GM12878 (cell line): Measurements from ENCODE around the gene BATF. TPM values are rescaled to one million over a fixed set of nuclear protein-coding genes. Genes with fewer than 3 reads are reported as not detected.
A peak's percentile ranks its signal among the peaks of the same experiment; 100 is the strongest.

Experiments used
- ATAC-seq: fragments of 200-7000 bp; cut with Tn5 transposase; 3 replicates; pipeline ENCODE4 v1.9.1; 2020; ENCODE audit warnings: mild to moderate bottlenecking, moderate library complexity
- BruUV-seq: library from RNA; stranded (reverse); fragments of 400-500 nt; replicated peaks from 2 replicates; lab custom pipeline; 2021; lab: Mats Ljungman, UMichigan
- CTCF ChIA-PET: fragments of 300-600 bp; sonication (Branson Sonifier 250); formaldehyde crosslinking; extraction: SDS; loops from one replicate; lab custom pipeline; 2021; ENCODE audit warnings: inconsistent platforms; lab: Yijun Ruan, JAX
- POLR2A ChIA-PET: fragments of 350-600 bp; formaldehyde crosslinking; extraction: SDS; loops from one replicate; lab custom pipeline; 2021; ENCODE audit warnings: inconsistent platforms; lab: Charles Lee
- RAD21 ChIA-PET: fragments of 300-600 bp; sonication (Branson Sonifier 250); formaldehyde crosslinking; loops from one replicate; lab custom pipeline; 2023; ENCODE audit warnings: antibody characterized with exemption; ENCODE audit not compliant: unreplicated experiment; lab: Charles Lee
- SMC1A ChIA-PET: fragments of 300-600 bp; sonication (Branson Sonifier 250); formaldehyde crosslinking; loops from one replicate; lab custom pipeline; 2023; ENCODE audit not compliant: unreplicated experiment, uncharacterized antibody; lab: Charles Lee
- DNase-seq: peaks from one replicate; pipeline ENCODE4 v3.0.0-alpha.2; 2011; ENCODE audit warnings: low read depth, low spot score
- FAIRE-seq: peaks from 3 replicates; lab custom pipeline; 2011; peaks lifted over from hg19 to GRCh38; lab: Jason Lieb, UNC
- H2AFZ ChIP-seq: 2 replicates; pipeline ENCODE4 v1.6.0; 2011; ENCODE audit warnings: low read depth, low read length, control low read depth; ENCODE audit not compliant: control insufficient read depth
- H3K27ac ChIP-seq: 2 replicates; pipeline ENCODE4 v1.5.1; 2011; ENCODE audit warnings: control low read depth; ENCODE audit not compliant: control insufficient read depth, insufficient read depth
- H3K27me3 ChIP-seq, 2 experiments: replicated peaks in 1 of 2; 2 replicates each; pipeline versions ENCODE4 v1.6.0 to v1.6.1; 2011; ENCODE audit warnings: low read length in 1 of 2; ENCODE audit not compliant: control insufficient read depth in 2 of 2, insufficient read depth in 2 of 2
- H3K36me3 ChIP-seq, 2 experiments: 2 replicates each; pipeline ENCODE4 v1.5.1; 2011; ENCODE audit warnings: low read length in 1 of 2; ENCODE audit not compliant: control insufficient read depth in 2 of 2, insufficient read depth in 2 of 2
- H3K4me1 ChIP-seq: 2 replicates; pipeline ENCODE4 v1.6.1; 2011; ENCODE audit warnings: mild to moderate bottlenecking, low read length, moderate library complexity, mixed read lengths; ENCODE audit not compliant: control insufficient read depth, insufficient read depth
- H3K4me2 ChIP-seq: 2 replicates; pipeline ENCODE4 v1.6.0; 2011; ENCODE audit warnings: control low read depth; ENCODE audit not compliant: control insufficient read depth, insufficient read depth
- H3K4me3 ChIP-seq: fragments of 200-600 bp; sonication (generic); 2 replicates; pipeline ENCODE4 v1.5.1; 2016
- H3K79me2 ChIP-seq: 2 replicates; pipeline ENCODE4 v1.6.0; 2011; ENCODE audit warnings: low read length; ENCODE audit not compliant: control insufficient read depth, insufficient read depth
- H3K9ac ChIP-seq: 2 replicates; pipeline ENCODE4 v1.8.0; 2011; ENCODE audit warnings: low read length, control low read depth, mixed read lengths; ENCODE audit not compliant: control insufficient read depth, insufficient read depth
- H3K9me3 ChIP-seq: replicated peaks from 3 replicates; pipeline ENCODE4 v1.5.1; 2011; ENCODE audit warnings: mild to moderate bottlenecking, low read length; ENCODE audit not compliant: control insufficient read depth, insufficient read depth
- H4K20me1 ChIP-seq: 2 replicates; pipeline ENCODE4 v1.6.0; 2011; ENCODE audit not compliant: control insufficient read depth, insufficient read depth
- BCL11A ChIP-seq: IDR thresholded peaks from 2 replicates; pipeline ENCODE4 v1.6.1; 2011; ENCODE audit warnings: low read depth, low read length
- CBFB ChIP-seq: IDR thresholded peaks from 2 replicates; pipeline ENCODE4 v1.6.1; 2016; ENCODE audit warnings: antibody characterized with exemption, low read depth
- CHD1 ChIP-seq: IDR thresholded peaks from 2 replicates; pipeline ENCODE4 v1.6.1; 2012; ENCODE audit warnings: low read depth, low read length, improper control_type of control experiment
- CHD4 ChIP-seq: fragments of 200-600 bp; sonication (generic); IDR thresholded peaks from 2 replicates; pipeline ENCODE4 v1.6.1; 2016; ENCODE audit warnings: mild to moderate bottlenecking
- JUNB ChIP-seq: IDR thresholded peaks from 2 replicates; pipeline ENCODE4 v1.6.1; 2016; ENCODE audit warnings: antibody characterized with exemption, mild to moderate bottlenecking
- NFIC ChIP-seq: IDR thresholded peaks from 2 replicates; pipeline ENCODE4 v1.6.1; 2012; ENCODE audit warnings: low read depth, mild to moderate bottlenecking, inconsistent platforms, low read length, moderate library complexity
- NFYA ChIP-seq: IDR thresholded peaks from 2 replicates; pipeline ENCODE4 v1.6.1; 2011; ENCODE audit warnings: low read depth, mild to moderate bottlenecking, low read length, improper control_type of control experiment, borderline replicate concordance
- NR2C2 ChIP-seq: IDR thresholded peaks from 2 replicates; pipeline ENCODE4 v1.6.1; 2011; ENCODE audit warnings: borderline replicate concordance, low read depth; ENCODE audit not compliant: control insufficient read depth, insufficient read length
- POLR2AphosphoS2 ChIP-seq: IDR thresholded peaks from 2 replicates; pipeline ENCODE4 v1.6.1; 2011; ENCODE audit warnings: low read depth, mild to moderate bottlenecking, low read length, improper control_type of control experiment, moderate library complexity
- RAD51 ChIP-seq: fragments of 450-650 bp; IDR thresholded peaks from 2 replicates; pipeline ENCODE4 v1.6.1; 2016; ENCODE audit warnings: moderate library complexity, mild to moderate bottlenecking, inconsistent platforms
- RBBP5 ChIP-seq: fragments of 200-600 bp; sonication (generic); conservative IDR thresholded peaks from 2 replicates; pipeline ENCODE4 v1.6.1; 2016
- SREBF2 ChIP-seq: IDR thresholded peaks from 2 replicates; pipeline ENCODE4 v1.6.1; 2012; ENCODE audit warnings: mild to moderate bottlenecking, low read length
- WGBS: methylation state at CpG from one replicate; pipeline ENCODE4 v1.1.6; 2016; ENCODE audit warnings: low lambda C conversion rate; ENCODE audit not compliant: insufficient replicate concordance, insufficient coverage; ENCODE audit errors: missing lambda C conversion rate; 5-methylcytosine and 5-hydroxymethylcytosine counted together
- in situ Hi-C: fragments of 300-500 bp; cut with MboI; formaldehyde crosslinking; loops from 9 replicates; pipeline ENCODE4 v1.14.3; 2018; ENCODE audit warnings: mixed read lengths
- intact Hi-C: fragments of 100-400 bp; cut with micrococcal nuclease; formaldehyde crosslinking; loops from one replicate; pipeline ENCODE4 v1.14.2; 2022; ENCODE audit not compliant: unreplicated experiment
- polyA plus RNA-seq, 11 experiments: library from polyadenylated mRNA; depleted of rRNA in 4 of 11; unstranded in 6 of 11; stranded (reverse) in 5 of 11; fragments of >200 nt; fragmentation: Nextera tagmentation in 4 of 11; fragmentation: Illumina TruSeq in 1 of 11; extraction: Ambion mirVana in 4 of 11; extraction: Trizol in 1 of 11; gene quantifications; 1 replicate in 1 of 11; 2 replicates in 10 of 11; pipeline versions ENCODE4 v1.2.1 to v1.2.3, GENCODE V29; 2011 to 2016; ENCODE audit warnings: inconsistent platforms in 2 of 11, missing spikeins in 2 of 11, low read depth in 1 of 11
- total RNA-seq, 4 experiments: library from RNA; depleted of rRNA in 3 of 4; stranded (reverse); fragments of >200 nt in 3 of 4; fragmentation: Illumina TruSeq in 1 of 4; extraction: Trizol in 1 of 4; gene quantifications; 2 replicates each; pipeline versions ENCODE4 v1.2.1 to v1.2.3, GENCODE V29; 2013 to 2021
- TF ChIP-seq, protein P1 (sequence below): fragments of 450-650 bp; IDR thresholded peaks from 2 replicates; pipeline ENCODE4 v1.6.1; 2017; ENCODE audit warnings: low read depth, mild to moderate bottlenecking, moderate library complexity
- TF ChIP-seq, protein P2 (sequence below): fragments of 450-650 bp; IDR thresholded peaks from 2 replicates; pipeline ENCODE4 v1.6.1; 2016; ENCODE audit warnings: mild to moderate bottlenecking, moderate library complexity, borderline replicate concordance
- TF ChIP-seq, protein P3 (sequence below): fragments of 450-650 bp; IDR thresholded peaks from 2 replicates; pipeline ENCODE4 v1.6.1; 2017; ENCODE audit warnings: mild to moderate bottlenecking, low read depth, inconsistent platforms; ENCODE audit not compliant: poor library complexity, severe bottlenecking

Gene BATF
- total and polyA plus RNA-seq, 10 of the 15 experiments (the other 5 are each of a cell fraction or from before 2014, with no cell fraction given), result 10.0 to 154 (median 103) TPM

DNA sequence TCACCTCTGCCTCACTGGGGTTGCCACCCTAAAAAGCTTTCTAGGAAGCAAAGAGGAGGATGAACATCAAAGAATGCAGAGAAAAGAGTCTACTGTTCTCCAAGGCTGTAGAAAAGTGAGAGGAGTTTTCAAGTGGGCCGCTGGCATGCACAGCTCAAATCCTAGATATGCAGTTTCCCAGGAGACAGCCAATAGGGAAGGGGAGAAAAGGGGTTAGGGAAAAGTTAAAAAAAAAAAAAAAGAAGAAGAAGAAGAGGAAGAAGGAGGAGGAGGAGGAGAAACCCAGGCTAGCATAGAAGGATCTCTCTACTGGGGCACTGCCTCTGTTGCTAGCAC is 682 bp downstream of the BATF start:
- intact Hi-C loops (loop anchor here (2.0 to 5.0 kb wide), 3 partner anchors 16 to 138 kb away; partner anchors contain the start of genes ERG28 and TTLL5), in situ Hi-C loops (no loop called here)
- WGBS, result 6% methylated on average over 1 of the region's 1 CpG
- H3K27ac ChIP-seq, result peak overlapping the region; percentile 93
- H3K4me3 ChIP-seq, result peak overlapping the region; percentile 95
- no peaks in the 10 kb centered on the region for H3K27me3 ChIP-seq
- ChIA-PET CTCF (interaction anchor here (0.9 to 21.2 kb wide), 8 partner anchors 9 to 131 kb away, joined by 4 to 520 read pairs (median 82); partner anchors contain the start of gene FLVCR2), SMC1A (interaction anchor here (0.6 to 19.9 kb wide), 12 partner anchors 6 to 435 kb away, joined by 3 to 619 read pairs (median 54); partner anchors contain the start of genes ERG28, FLVCR2 and TTLL5), POLR2A (interaction anchor here (0.5 to 19.7 kb wide), 13 partner anchors 9 to 1799 kb away, joined by 3 to 385 read pairs (median 5); partner anchors contain the start of genes ERG28 and TTLL5), RAD21 (interaction anchor here (0.6 to 21.5 kb wide), 11 partner anchors 8 to 436 kb away, joined by 3 to 645 read pairs (median 7); partner anchors contain the start of genes ERG28 and TTLL5)
- no peak overlapping the region for H2AFZ ChIP-seq
- H3K4me2 ChIP-seq, result peak overlapping the region; percentile 76
- no peaks in the 10 kb centered on the region for H4K20me1 ChIP-seq
- peaks cover 31% of the 10 kb centered on the region for H3K4me1 ChIP-seq
- ATAC-seq (no peak), FAIRE-seq (no peak), DNase-seq (no peak)
- peak overlapping the region; percentile 90 for H3K9ac ChIP-seq
- H3K36me3 ChIP-seq, result peaks cover 4 to 16% of the 10 kb centered on the region in 2 experiments
- peaks cover 90% of the 10 kb centered on the region for H3K79me2 ChIP-seq
- H3K9me3 ChIP-seq, result no peaks in the 10 kb centered on the region; the same call in 2 of the 3 replicates
- BruUV-seq, result no TSS peak
- TF ChIP-seq CBFB (no peak), CHD4 (no peak), NFIC (no peak), RAD51 (no peak), BCL11A (no peak), RBBP5 (no peak), JUNB (no peak), NR2C2 (no peak), POLR2AphosphoS2 (no peak), CHD1 (no peak), NFYA (no peak), SREBF2 (no peak)
- TF ChIP-seq, protein P1, sequence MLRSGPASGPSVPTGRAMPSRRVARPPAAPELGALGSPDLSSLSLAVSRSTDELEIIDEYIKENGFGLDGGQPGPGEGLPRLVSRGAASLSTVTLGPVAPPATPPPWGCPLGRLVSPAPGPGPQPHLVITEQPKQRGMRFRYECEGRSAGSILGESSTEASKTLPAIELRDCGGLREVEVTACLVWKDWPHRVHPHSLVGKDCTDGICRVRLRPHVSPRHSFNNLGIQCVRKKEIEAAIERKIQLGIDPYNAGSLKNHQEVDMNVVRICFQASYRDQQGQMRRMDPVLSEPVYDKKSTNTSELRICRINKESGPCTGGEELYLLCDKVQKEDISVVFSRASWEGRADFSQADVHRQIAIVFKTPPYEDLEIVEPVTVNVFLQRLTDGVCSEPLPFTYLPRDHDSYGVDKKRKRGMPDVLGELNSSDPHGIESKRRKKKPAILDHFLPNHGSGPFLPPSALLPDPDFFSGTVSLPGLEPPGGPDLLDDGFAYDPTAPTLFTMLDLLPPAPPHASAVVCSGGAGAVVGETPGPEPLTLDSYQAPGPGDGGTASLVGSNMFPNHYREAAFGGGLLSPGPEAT, result no peak
- TF ChIP-seq, protein P2, sequence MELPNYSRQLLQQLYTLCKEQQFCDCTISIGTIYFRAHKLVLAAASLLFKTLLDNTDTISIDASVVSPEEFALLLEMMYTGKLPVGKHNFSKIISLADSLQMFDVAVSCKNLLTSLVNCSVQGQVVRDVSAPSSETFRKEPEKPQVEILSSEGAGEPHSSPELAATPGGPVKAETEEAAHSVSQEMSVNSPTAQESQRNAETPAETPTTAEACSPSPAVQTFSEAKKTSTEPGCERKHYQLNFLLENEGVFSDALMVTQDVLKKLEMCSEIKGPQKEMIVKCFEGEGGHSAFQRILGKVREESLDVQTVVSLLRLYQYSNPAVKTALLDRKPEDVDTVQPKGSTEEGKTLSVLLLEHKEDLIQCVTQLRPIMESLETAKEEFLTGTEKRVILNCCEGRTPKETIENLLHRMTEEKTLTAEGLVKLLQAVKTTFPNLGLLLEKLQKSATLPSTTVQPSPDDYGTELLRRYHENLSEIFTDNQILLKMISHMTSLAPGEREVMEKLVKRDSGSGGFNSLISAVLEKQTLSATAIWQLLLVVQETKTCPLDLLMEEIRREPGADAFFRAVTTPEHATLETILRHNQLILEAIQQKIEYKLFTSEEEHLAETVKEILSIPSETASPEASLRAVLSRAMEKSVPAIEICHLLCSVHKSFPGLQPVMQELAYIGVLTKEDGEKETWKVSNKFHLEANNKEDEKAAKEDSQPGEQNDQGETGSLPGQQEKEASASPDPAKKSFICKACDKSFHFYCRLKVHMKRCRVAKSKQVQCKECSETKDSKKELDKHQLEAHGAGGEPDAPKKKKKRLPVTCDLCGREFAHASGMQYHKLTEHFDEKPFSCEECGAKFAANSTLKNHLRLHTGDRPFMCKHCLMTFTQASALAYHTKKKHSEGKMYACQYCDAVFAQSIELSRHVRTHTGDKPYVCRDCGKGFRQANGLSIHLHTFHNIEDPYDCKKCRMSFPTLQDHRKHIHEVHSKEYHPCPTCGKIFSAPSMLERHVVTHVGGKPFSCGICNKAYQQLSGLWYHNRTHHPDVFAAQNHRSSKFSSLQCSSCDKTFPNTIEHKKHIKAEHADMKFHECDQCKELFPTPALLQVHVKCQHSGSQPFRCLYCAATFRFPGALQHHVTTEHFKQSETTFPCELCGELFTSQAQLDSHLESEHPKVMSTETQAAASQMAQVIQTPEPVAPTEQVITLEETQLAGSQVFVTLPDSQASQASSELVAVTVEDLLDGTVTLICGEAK, result no peak
- TF ChIP-seq, protein P3, sequence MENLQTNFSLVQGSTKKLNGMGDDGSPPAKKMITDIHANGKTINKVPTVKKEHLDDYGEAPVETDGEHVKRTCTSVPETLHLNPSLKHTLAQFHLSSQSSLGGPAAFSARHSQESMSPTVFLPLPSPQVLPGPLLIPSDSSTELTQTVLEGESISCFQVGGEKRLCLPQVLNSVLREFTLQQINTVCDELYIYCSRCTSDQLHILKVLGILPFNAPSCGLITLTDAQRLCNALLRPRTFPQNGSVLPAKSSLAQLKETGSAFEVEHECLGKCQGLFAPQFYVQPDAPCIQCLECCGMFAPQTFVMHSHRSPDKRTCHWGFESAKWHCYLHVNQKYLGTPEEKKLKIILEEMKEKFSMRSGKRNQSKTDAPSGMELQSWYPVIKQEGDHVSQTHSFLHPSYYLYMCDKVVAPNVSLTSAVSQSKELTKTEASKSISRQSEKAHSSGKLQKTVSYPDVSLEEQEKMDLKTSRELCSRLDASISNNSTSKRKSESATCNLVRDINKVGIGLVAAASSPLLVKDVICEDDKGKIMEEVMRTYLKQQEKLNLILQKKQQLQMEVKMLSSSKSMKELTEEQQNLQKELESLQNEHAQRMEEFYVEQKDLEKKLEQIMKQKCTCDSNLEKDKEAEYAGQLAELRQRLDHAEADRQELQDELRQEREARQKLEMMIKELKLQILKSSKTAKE, result no peak
